GM23338 (cell line): ENCODE measurements around the gene ERVV-1. TPM values are rescaled to one million over a fixed set of nuclear protein-coding genes. Genes with fewer than 3 reads are reported as not detected.

ENCODE experiments used
- ATAC-seq: fragments of 200-7000 bp; cut with Tn5 transposase; 3 replicates; pipeline ENCODE4 v1.9.1; 2020
- DNase-seq: peaks from one replicate; pipeline ENCODE4 v3.0.0-alpha.2; 2015; ENCODE audit warnings: low spot score
- H2AFZ ChIP-seq: fragments of 200-600 bp; sonication (generic); 2 replicates; pipeline ENCODE4 v1.8.0; 2016; ENCODE audit warnings: antibody characterized with exemption, mild to moderate bottlenecking, moderate library complexity
- H3F3A ChIP-seq: fragments of 200-600 bp; sonication (generic); replicated peaks from 2 replicates; pipeline ENCODE4 v1.8.0; 2017; ENCODE audit warnings: antibody characterized with exemption, mixed run types, low read depth
- H3K27ac ChIP-seq: fragments of 200-600 bp; sonication (generic); 2 replicates; pipeline ENCODE4 v1.6.1; 2016; ENCODE audit warnings: low read depth
- H3K27me3 ChIP-seq: fragments of 200-600 bp; sonication (generic); 2 replicates; pipeline ENCODE4 v1.8.0; 2016; ENCODE audit warnings: mild to moderate bottlenecking, mixed run types, moderate library complexity; ENCODE audit not compliant: insufficient read depth
- H3K36me3 ChIP-seq: fragments of 200-600 bp; sonication (generic); 2 replicates; pipeline ENCODE4 v1.8.0; 2016; ENCODE audit warnings: mild to moderate bottlenecking; ENCODE audit not compliant: insufficient read depth
- H3K4me1 ChIP-seq: fragments of 200-600 bp; sonication (generic); 2 replicates; pipeline ENCODE4 v1.8.0; 2016; ENCODE audit warnings: mild to moderate bottlenecking, moderate library complexity; ENCODE audit not compliant: insufficient read depth
- H3K4me2 ChIP-seq: fragments of 200-600 bp; sonication (generic); 2 replicates; pipeline ENCODE4 v1.7.1; 2017; ENCODE audit warnings: mixed run types
- H3K4me3 ChIP-seq: fragments of 200-600 bp; sonication (generic); 2 replicates; pipeline ENCODE4 v1.6.1; 2016; ENCODE audit warnings: mixed run types
- H3K79me2 ChIP-seq: fragments of 200-600 bp; sonication (generic); replicated peaks from 2 replicates; pipeline ENCODE4 v1.8.0; 2017; ENCODE audit warnings: mild to moderate bottlenecking; ENCODE audit not compliant: insufficient read depth
- H3K9me2 ChIP-seq: fragments of 200-600 bp; sonication (generic); 2 replicates; pipeline ENCODE4 v1.8.0; 2017; ENCODE audit not compliant: insufficient read depth
- H4K20me1 ChIP-seq: fragments of 200-600 bp; sonication (generic); replicated peaks from 2 replicates; pipeline ENCODE4 v1.8.0; 2017; ENCODE audit warnings: mild to moderate bottlenecking; ENCODE audit not compliant: insufficient read depth
- H3K27ac Mint-ChIP-seq: 2 replicates; pipeline ENCODE4 v1.8.0; 2020; ENCODE audit warnings: inconsistent platforms, mild to moderate bottlenecking, moderate library complexity, mixed read lengths
- H3K27me3 Mint-ChIP-seq: 3 replicates; pipeline ENCODE4 v1.8.0; 2022; ENCODE audit warnings: low read depth, mild to moderate bottlenecking, moderate library complexity, mixed read lengths, inconsistent platforms; ENCODE audit not compliant: insufficient read depth, poor library complexity
- H3K36me3 Mint-ChIP-seq: 3 replicates; pipeline ENCODE4 v1.8.0; 2021; ENCODE audit warnings: low read depth, mild to moderate bottlenecking, inconsistent platforms, moderate library complexity, mixed read lengths
- H3K4me1 Mint-ChIP-seq: 3 replicates; pipeline ENCODE4 v1.8.0; 2020; ENCODE audit warnings: mild to moderate bottlenecking, inconsistent platforms, mixed read lengths
- H3K4me3 Mint-ChIP-seq: 3 replicates; pipeline ENCODE4 v1.8.0; 2021; ENCODE audit warnings: moderate library complexity, mild to moderate bottlenecking, inconsistent platforms, mixed read lengths
- H3K9me3 Mint-ChIP-seq: 3 replicates; pipeline ENCODE4 v1.8.0; 2020; ENCODE audit warnings: moderate library complexity, mild to moderate bottlenecking, inconsistent platforms, mixed read lengths
- CREB1 ChIP-seq: fragments of 250-450 bp; sonication (Bioruptor Pico); IDR thresholded peaks from 2 replicates; pipeline ENCODE4 v1.5.0; 2020; ENCODE audit warnings: low read depth, mild to moderate bottlenecking, moderate library complexity
- CTCF ChIP-seq, 2 experiments: fragments of 200-600 bp in 1 of 2; sonication (generic) in 1 of 2; conservative IDR thresholded peaks; 2 replicates each; pipeline versions ENCODE4 v1.5.1 to v1.6.1; 2016 to 2017; ENCODE audit warnings: antibody characterized with exemption in 2 of 2, low read depth in 2 of 2, mild to moderate bottlenecking in 2 of 2, moderate library complexity in 1 of 2
- ETS1 ChIP-seq: IDR thresholded peaks from 2 replicates; pipeline ENCODE4 v1.6.1; 2016; ENCODE audit warnings: antibody characterized with exemption
- EZH2 ChIP-seq: fragments of 200-600 bp; sonication (generic); IDR thresholded peaks from one replicate; pipeline ENCODE4 v1.8.0; 2017; ENCODE audit warnings: antibody characterized with exemption, mild to moderate bottlenecking, low read depth; ENCODE audit not compliant: unreplicated experiment
- EZH2phosphoT487 ChIP-seq: fragments of 200-600 bp; sonication (generic); IDR thresholded peaks from one replicate; pipeline ENCODE4 v1.8.1; 2018; ENCODE audit warnings: antibody characterized with exemption; ENCODE audit not compliant: unreplicated experiment
- JUNB ChIP-seq: IDR thresholded peaks from one replicate; pipeline ENCODE4 v1.6.1; 2016; ENCODE audit warnings: antibody characterized with exemption; ENCODE audit not compliant: unreplicated experiment
- NANOG ChIP-seq: IDR thresholded peaks from 2 replicates; pipeline ENCODE4 v1.6.1; 2016; ENCODE audit warnings: antibody characterized with exemption, borderline replicate concordance
- POLR2AphosphoS5 ChIP-seq: IDR thresholded peaks from 2 replicates; pipeline ENCODE4 v1.6.1; 2016; ENCODE audit warnings: antibody characterized with exemption, low read depth
- REST ChIP-seq: IDR thresholded peaks from one replicate; pipeline ENCODE4 v1.6.1; 2018; ENCODE audit warnings: antibody characterized with exemption; ENCODE audit not compliant: unreplicated experiment
- STAT1 ChIP-seq: IDR thresholded peaks from one replicate; pipeline ENCODE4 v1.6.1; 2016; ENCODE audit warnings: antibody characterized with exemption; ENCODE audit not compliant: unreplicated experiment
- ZNF114 ChIP-seq: fragments of 250-450 bp; sonication (Bioruptor Pico); IDR thresholded peaks from 2 replicates; pipeline ENCODE4 v1.5.0; 2020; ENCODE audit warnings: mild to moderate bottlenecking, moderate library complexity
- ZNF331 ChIP-seq: fragments of 250-450 bp; sonication (Bioruptor Pico); IDR thresholded peaks from 2 replicates; pipeline ENCODE4 v1.5.0; 2020; ENCODE audit warnings: low read depth, mild to moderate bottlenecking, moderate library complexity
- ZNF462 ChIP-seq: fragments of 250-450 bp; sonication (Bioruptor Pico); IDR thresholded peaks from 2 replicates; pipeline ENCODE4 v1.5.0; 2020; ENCODE audit warnings: mild to moderate bottlenecking, moderate library complexity
- polyA plus RNA-seq: library from polyadenylated mRNA; unstranded; fragments of >200 nt; fragmentation: Nextera tagmentation; extraction: Ambion mirVana; gene quantifications from 2 replicates; pipeline ENCODE4 v1.2.1, GENCODE V29; 2016
- total RNA-seq: library from RNA; depleted of rRNA; stranded (reverse); fragments of >200 nt; shearing (Covaris generic); gene quantifications from 2 replicates; pipeline ENCODE4 v1.2.3, GENCODE V29; 2014

The ERVV-1 gene
- total and polyA plus RNA-seq, 2 experiments from 2014 or later, result 0.21 to 0.23 TPM

GRCh38 chr19:53008061-53008778, 5.5 kb upstream of the ERVV-1 start:
- H3K27ac ChIP-seq, result no peak overlapping the region
- ATAC-seq, result no peak
- Mint-ChIP-seq H3K36me3 (no peaks in the 10 kb centered on the region; the same call in 2 of the 3 replicates), H3K4me1 (peaks cover 6% of the 10 kb centered on the region), H3K27ac (no peak overlapping the region), H3K4me3 (no peak overlapping the region), H3K27me3 (peaks cover 15% of the 10 kb centered on the region), H3K9me3 (no peaks in the 10 kb centered on the region; the same call in 2 of the 3 replicates)
- no peak overlapping the region for H3K4me3 ChIP-seq
- DNase-seq, result no peak
- H4K20me1 ChIP-seq, result no peaks in the 10 kb centered on the region; the same call in 1 of the 2 replicates
- no peaks in the 10 kb centered on the region for H3K9me2 ChIP-seq
- TF ChIP-seq ZNF114 (CRISPR knock-in tag), result no peak
- TF ChIP-seq ZNF462 (CRISPR knock-in tag), result no peak
- TF ChIP-seq NANOG, result no peak
- no peak for TF ChIP-seq STAT1
- no peak for TF ChIP-seq CREB1 (CRISPR knock-in tag)
- no peak for TF ChIP-seq EZH2
- TF ChIP-seq ETS1, result no peak
- TF ChIP-seq ZNF331, result no peak
- no peak for TF ChIP-seq JUNB
- no peak for TF ChIP-seq POLR2AphosphoS5
- TF ChIP-seq CTCF (conservative IDR thresholded peaks at IDR 0.05; ENCODE audit: low read depth in 2 of 2), result no peak
- TF ChIP-seq REST, result no peak
- TF ChIP-seq EZH2phosphoT487, result no peak
- H3K4me1 ChIP-seq, result no peaks in the 10 kb centered on the region
- H3K79me2 ChIP-seq, result no peaks in the 10 kb centered on the region
- no peaks in the 10 kb centered on the region for H3K27me3 ChIP-seq
- no peak overlapping the region for H3K4me2 ChIP-seq
- no peaks in the 10 kb centered on the region for H3K36me3 ChIP-seq
- no peak overlapping the region for H2AFZ ChIP-seq
- H3F3A ChIP-seq, result no peaks in the 10 kb centered on the region
